Hepatocyte (in vitro differentiated cells): ENCODE results near the gene TOR1AIP2.

Experiments
- CTCF ChIP-seq: fragments of 200-600 bp; sonication (generic); IDR thresholded peaks from 2 replicates; pipeline ENCODE4 v1.5.1; 2016; ENCODE audit warnings: antibody characterized with exemption, mild to moderate bottlenecking; ENCODE audit not compliant: poor library complexity
- EZH2 ChIP-seq: fragments of 200-600 bp; sonication (generic); IDR thresholded peaks from 2 replicates; pipeline ENCODE4 v1.6.1; 2016; ENCODE audit warnings: antibody characterized with exemption, mild to moderate bottlenecking, borderline replicate concordance
- EZH2phosphoT487 ChIP-seq: fragments of 200-600 bp; sonication (generic); IDR thresholded peaks from one replicate; pipeline ENCODE4 v1.6.1; 2018; ENCODE audit warnings: antibody characterized with exemption, mild to moderate bottlenecking, low read depth, moderate library complexity; ENCODE audit not compliant: unreplicated experiment, severe bottlenecking

DNA sequence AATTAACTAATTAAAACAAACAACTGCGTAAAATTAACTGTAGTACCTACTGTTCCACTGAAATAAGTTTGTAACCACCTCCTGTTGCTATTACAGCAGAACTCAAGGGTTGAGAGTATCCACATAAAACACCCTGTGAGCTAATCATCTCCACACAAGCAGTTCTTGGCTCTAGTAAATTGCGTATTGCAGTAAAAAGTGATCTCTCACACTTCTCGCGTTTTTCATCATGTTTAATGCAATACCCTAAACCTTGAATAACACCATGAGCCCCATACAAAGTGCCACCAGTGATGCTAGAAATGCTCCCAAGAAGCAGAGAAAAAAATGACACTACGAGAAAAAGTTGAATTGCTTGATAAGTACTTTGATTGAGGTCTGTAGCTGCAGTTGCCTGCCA, 47.7 kb upstream of the TOR1AIP2 start:
- TF ChIP-seq CTCF (no peak), EZH2 (no peak), EZH2phosphoT487 (no peak)
